Naive thymus-derived CD8-positive, alpha-beta T cell (primary cell): ENCODE results near the gene A2M. TPM values are rescaled to one million over a fixed set of nuclear protein-coding genes. Genes with fewer than 3 reads are reported as not detected.

Experiments used
- ATAC-seq, 2 donors: fragments of 150-1000 bp; cut with Tn5 transposase in 1 of 2; sonication (Bioruptor Pico), chemical (Tn5 transposase) in 1 of 2; 1 replicate in 1 of 2; 2 replicates in 1 of 2; pipeline ENCODE4 v1.10.0; 2021; ENCODE audit warnings: mild to moderate bottlenecking in 2 of 2, moderate library complexity in 2 of 2
- POLR2A ChIA-PET: fragments of 350-600 bp; sonication (Branson Sonifier 250); formaldehyde crosslinking; loops from one replicate; lab custom pipeline; 2021; ENCODE audit warnings: antibody characterized with exemption; lab: Charles Lee
- DNase-seq, 10 donors: peaks; one replicate each; pipeline versions ENCODE4 v3.0.0 to v3.0.0-alpha.2; 2020 to 2022
- H3K27ac Mint-ChIP-seq, 10 donors: one replicate each; pipeline ENCODE4 v1.8.0; 2020 to 2022; ENCODE audit warnings: mild to moderate bottlenecking in 10 of 10, mixed read lengths in 10 of 10, moderate library complexity in 4 of 10, inconsistent platforms in 1 of 10
- H3K27me3 Mint-ChIP-seq, 5 donors: one replicate each; pipeline ENCODE4 v1.8.0; 2021 to 2022; ENCODE audit warnings: mixed read lengths in 5 of 5
- H3K36me3 Mint-ChIP-seq, 3 donors: one replicate each; pipeline ENCODE4 v1.8.0; 2020 to 2022; ENCODE audit warnings: mixed read lengths in 3 of 3, mild to moderate bottlenecking in 2 of 3, inconsistent platforms in 1 of 3
- H3K4me1 Mint-ChIP-seq, 4 donors: one replicate each; pipeline ENCODE4 v1.8.0; 2021 to 2022; ENCODE audit warnings: mixed read lengths in 4 of 4
- H3K4me3 Mint-ChIP-seq, 10 donors: one replicate each; pipeline ENCODE4 v1.8.0; 2020 to 2022; ENCODE audit warnings: mild to moderate bottlenecking in 10 of 10, mixed read lengths in 10 of 10, moderate library complexity in 6 of 10, inconsistent platforms in 1 of 10
- H3K9me3 Mint-ChIP-seq, 9 donors: one replicate each; pipeline ENCODE4 v1.8.0; 2020 to 2022; ENCODE audit warnings: mixed read lengths in 9 of 9, mild to moderate bottlenecking in 3 of 9, inconsistent platforms in 1 of 9, moderate library complexity in 1 of 9
- polyA plus RNA-seq, 3 donors: library from polyadenylated mRNA; unstranded; fragments of 300-500 nt; fragmentation: Illumina TruSeq; gene quantifications; one replicate each; pipeline ENCODE4 v1.2.3, GENCODE V29; 2021
- total RNA-seq, 8 experiments: library from RNA in 2 of 8; stranded (reverse) in 2 of 8; gene quantifications; one replicate each; pipeline ENCODE4 v1.2.3 and lab custom pipeline; 2021 to 2026

The A2M gene
- total and polyA plus RNA-seq, 5 experiments from 2014 or later, result 0.03 to 1.5 (median 0.36) TPM; not detected in 2

GRCh38 chr12:9037431-9037830 is 78.3 kb downstream of the A2M start:
- Mint-ChIP-seq H3K36me3 (peaks cover 0 to 16% (median 3%) of the 10 kb centered on the region in 3 donors), H3K27me3 (no peaks in the 10 kb centered on the region), H3K27ac (peak overlapping the region in 2 of 10 donors; percentile 26 to 31), H3K4me1 (peaks cover 24 to 62% (median 54%) of the 10 kb centered on the region in 4 donors), H3K4me3 (no peak overlapping the region), H3K9me3 (peaks cover 0 to 2% (median 0%) of the 10 kb centered on the region in 9 donors)
- ATAC-seq (no peak), DNase-seq (no peak)
- POLR2A ChIA-PET, result interaction anchor here (0.6 to 4.0 kb wide), 4 partner anchors 11 to 342 kb away, joined by 3 to 51 read pairs (median 11); partner anchors contain the start of gene M6PR

- Mint-ChIP-seq H3K4me3 (no peak overlapping the region), H3K27me3 (no peaks in the 10 kb centered on the region), H3K9me3 (peaks cover 0 to 2% (median 0%) of the 10 kb centered on the region in 9 donors), H3K4me1 (peaks cover 24 to 69% (median 57%) of the 10 kb centered on the region in 4 donors), H3K36me3 (peaks cover 0 to 16% (median 3%) of the 10 kb centered on the region in 3 donors), H3K27ac (peak overlapping the region in 8 of 10 donors; percentile 22 to 90 (median 58))
- POLR2A ChIA-PET, result interaction anchor here (3.4 to 4.0 kb wide), 2 partner anchors 10 to 85 kb away, joined by 15 to 51 read pairs; partner anchors contain the start of gene M6PR
- ATAC-seq, result no peak
- no peak for DNase-seq
These were observed 79.5 kb downstream of the A2M start for GRCh38 chr12:9036227-9036626.

DNA sequence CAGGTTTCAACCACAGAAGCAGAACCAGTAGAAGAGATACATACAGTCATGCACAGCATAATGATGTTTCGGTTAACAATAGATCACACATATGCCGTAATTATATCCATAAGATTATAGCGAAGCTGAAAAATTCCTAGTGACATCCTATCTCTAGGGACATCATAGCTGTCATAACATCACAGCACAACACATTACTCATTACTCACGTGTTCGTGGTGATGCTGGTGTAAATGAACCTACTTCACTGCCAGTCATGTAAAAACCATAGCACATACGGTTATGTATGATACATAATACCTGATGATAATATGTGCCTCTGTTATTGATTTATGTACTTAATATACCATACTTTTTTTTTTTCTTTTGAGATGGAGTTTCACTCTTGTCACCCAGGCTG is 81.6 kb downstream of the A2M start:
- DNase-seq, result no peak
- H3K36me3 Mint-ChIP-seq, result peaks cover 0 to 16% (median 3%) of the 10 kb centered on the region in 3 donors
- H3K27me3 Mint-ChIP-seq, result no peaks in the 10 kb centered on the region
- peaks cover 28 to 69% (median 57%) of the 10 kb centered on the region in 4 donors for H3K4me1 Mint-ChIP-seq
- ATAC-seq, result no peak
- peak overlapping the region in 1 of 10 donors; percentile 30 for H3K4me3 Mint-ChIP-seq
- POLR2A ChIA-PET, result interaction anchor here (1.1 to 3.4 kb wide), 4 partner anchors 7 to 84 kb away, joined by 3 to 15 read pairs (median 4); partner anchors contain the start of gene M6PR
- H3K27ac Mint-ChIP-seq, result peak overlapping the region in 2 of 10 donors; percentile 62 to 66
- peaks cover 0 to 2% (median 0%) of the 10 kb centered on the region in 9 donors for H3K9me3 Mint-ChIP-seq

DNA sequence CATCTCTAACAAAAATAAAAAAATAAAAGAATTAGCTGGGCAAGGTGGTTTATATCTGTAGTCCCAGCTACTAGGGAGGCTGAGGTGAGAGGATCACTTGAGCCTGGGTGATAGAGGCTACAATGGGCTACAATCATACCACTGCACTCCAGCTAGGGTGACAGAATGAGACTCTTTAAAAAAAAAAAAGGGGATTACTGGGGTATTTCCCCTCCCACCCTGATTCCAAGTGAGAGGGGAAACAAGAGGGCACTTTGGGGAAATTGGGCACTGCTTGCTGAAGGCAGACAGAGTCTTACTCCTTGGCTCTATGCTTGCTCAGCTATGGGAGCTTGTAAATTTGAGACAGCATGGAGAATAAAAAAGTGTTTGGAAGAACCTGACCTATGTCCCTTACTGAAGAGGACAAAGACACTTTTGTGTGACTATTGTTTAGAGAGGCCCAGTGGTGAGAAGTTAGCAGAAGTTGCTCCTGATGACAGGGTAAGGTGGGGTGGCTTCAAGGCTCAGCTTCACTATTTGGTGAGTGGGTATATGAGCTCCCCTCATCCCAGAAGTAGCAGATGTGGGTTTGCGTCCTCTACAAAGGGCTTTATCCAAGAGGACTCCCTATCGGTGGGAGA is 82.3 kb downstream of the A2M start:
- peaks cover 27 to 67% (median 57%) of the 10 kb centered on the region in 4 donors for H3K4me1 Mint-ChIP-seq
- POLR2A ChIA-PET, result interaction anchor here (1.1 to 1.7 kb wide), 4 partner anchors 23 to 83 kb away, joined by 3 to 6 read pairs (median 4); partner anchors contain the start of gene M6PR
- H3K36me3 Mint-ChIP-seq, result peaks cover 0 to 19% (median 3%) of the 10 kb centered on the region in 3 donors
- peaks cover 0 to 2% (median 0%) of the 10 kb centered on the region in 9 donors for H3K9me3 Mint-ChIP-seq
- ATAC-seq (no peak), DNase-seq (no peak)
- H3K27me3 Mint-ChIP-seq, result no peaks in the 10 kb centered on the region
- H3K27ac Mint-ChIP-seq, result peak overlapping the region in 6 of 10 donors; percentile 35 to 78 (median 51)
- H3K4me3 Mint-ChIP-seq, result no peak overlapping the region

GRCh38 chr12:9032202-9032964 is 83.3 kb downstream of the A2M start:
- Mint-ChIP-seq H3K27ac (peak overlapping the region in 6 of 10 donors; percentile 23 to 78 (median 50)), H3K9me3 (peaks cover 0 to 5% (median 0%) of the 10 kb centered on the region in 9 donors), H3K36me3 (peaks cover 0 to 19% (median 3%) of the 10 kb centered on the region in 3 donors), H3K4me3 (no peak overlapping the region), H3K4me1 (peaks cover 29 to 67% (median 54%) of the 10 kb centered on the region in 4 donors), H3K27me3 (no peaks in the 10 kb centered on the region)
- POLR2A ChIA-PET, result interaction anchor here (1.6 kb wide), 1 partner anchor 81 kb away, joined by 6 read pairs; no protein-coding TSS in a partner anchor
- no peak for ATAC-seq
- DNase-seq, result no peak

GRCh38 chr12:9030776-9031175 is 84.9 kb downstream of the A2M start:
- H3K36me3 Mint-ChIP-seq, result peaks cover 0 to 17% (median 3%) of the 10 kb centered on the region in 3 donors
- H3K4me1 Mint-ChIP-seq, result peaks cover 21 to 58% (median 40%) of the 10 kb centered on the region in 4 donors
- POLR2A ChIA-PET, result interaction anchor here (0.9 kb wide), 1 partner anchor 81 kb away, joined by 5 read pairs; the partner anchor contains the start of gene M6PR
- no peak for DNase-seq
- no peak for ATAC-seq
- no peaks in the 10 kb centered on the region for H3K27me3 Mint-ChIP-seq
- peak overlapping the region in 1 of 10 donors; percentile 39 for H3K4me3 Mint-ChIP-seq
- H3K27ac Mint-ChIP-seq, result peak overlapping the region in 6 of 10 donors; percentile 2 to 84 (median 70)
- peaks cover 0 to 5% (median 0%) of the 10 kb centered on the region in 9 donors for H3K9me3 Mint-ChIP-seq

GRCh38 chr12:9027161-9028059 is 88.3 kb downstream of the A2M start:
- Mint-ChIP-seq H3K4me1 (peaks cover 12 to 48% (median 31%) of the 10 kb centered on the region in 4 donors), H3K36me3 (peaks cover 0 to 3% (median 0%) of the 10 kb centered on the region in 3 donors), H3K4me3 (peak overlapping the region in 9 of 10 donors; percentile 7 to 71 (median 40)), H3K27ac (peak overlapping the region in 7 of 10 donors; percentile 76 to 96 (median 86)), H3K27me3 (no peaks in the 10 kb centered on the region), H3K9me3 (peaks cover 0 to 5% (median 0%) of the 10 kb centered on the region in 9 donors)
- ATAC-seq, result no peak
- POLR2A ChIA-PET, result interaction anchor here (0.6 to 7.8 kb wide), 4 partner anchors 8 to 78 kb away, joined by 4 to 47 read pairs (median 11); partner anchors contain the start of gene M6PR
- DNase-seq, result no peak

DNA sequence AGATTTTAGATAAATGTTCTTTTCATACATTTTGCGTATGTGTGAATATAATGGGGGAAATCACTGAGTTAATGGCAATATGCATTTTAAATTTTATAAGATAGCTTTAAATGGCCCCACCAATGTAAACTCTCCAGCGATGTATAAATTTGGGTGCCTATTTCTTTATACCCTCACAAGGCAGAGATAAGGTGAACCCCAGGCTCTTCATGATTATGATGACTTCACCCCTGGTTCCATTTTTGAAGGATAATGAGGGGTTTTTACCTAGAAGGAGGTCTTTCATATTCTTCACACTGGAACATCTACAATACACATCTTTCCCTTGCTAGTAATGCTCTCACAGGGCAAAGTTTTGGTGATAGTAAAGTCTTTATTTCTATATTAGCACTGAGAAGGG is 91.2 kb downstream of the A2M start:
- ATAC-seq (peak in 1 of 2 donors; percentile 18), DNase-seq (no peak)
- Mint-ChIP-seq H3K27ac (no peak overlapping the region), H3K27me3 (no peaks in the 10 kb centered on the region), H3K4me1 (peaks cover 11 to 36% (median 21%) of the 10 kb centered on the region in 4 donors), H3K4me3 (no peak overlapping the region), H3K36me3 (peaks cover 0 to 6% (median 0%) of the 10 kb centered on the region in 3 donors), H3K9me3 (peaks cover 0 to 9% (median 5%) of the 10 kb centered on the region in 9 donors)
- POLR2A ChIA-PET, result interaction anchor here (1.0 to 7.8 kb wide), 2 partner anchors 11 to 75 kb away, joined by 4 to 47 read pairs; partner anchors contain the start of gene M6PR

DNA sequence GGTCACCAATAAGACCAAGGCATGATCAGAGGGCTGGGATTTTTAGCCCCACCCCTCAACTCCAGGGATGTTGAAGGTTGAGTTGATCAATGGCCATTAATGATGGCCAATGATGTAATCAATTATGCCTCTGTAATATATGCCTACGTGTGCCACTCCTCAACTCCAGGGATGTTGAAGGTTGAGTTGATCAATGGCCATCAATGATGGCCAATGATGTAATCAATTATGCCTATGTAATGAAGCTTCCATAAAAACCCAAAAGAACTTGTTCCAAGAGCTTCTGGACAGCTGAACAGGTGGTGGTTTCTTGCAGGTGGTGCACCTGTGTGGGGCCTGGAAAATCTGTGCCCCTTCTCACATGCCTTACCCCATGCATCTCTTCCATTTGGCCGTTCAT is 93.1 kb downstream of the A2M start:
- POLR2A ChIA-PET, result interaction anchor here (1.2 to 7.8 kb wide), 2 partner anchors 14 to 73 kb away, joined by 3 to 47 read pairs; partner anchors contain the start of gene M6PR
- Mint-ChIP-seq H3K4me3 (no peak overlapping the region), H3K4me1 (peaks cover 7 to 24% (median 14%) of the 10 kb centered on the region in 4 donors), H3K9me3 (peaks cover 0 to 24% (median 15%) of the 10 kb centered on the region in 9 donors), H3K27ac (peak overlapping the region in 8 of 10 donors; percentile 15 to 79 (median 63)), H3K27me3 (no peaks in the 10 kb centered on the region), H3K36me3 (peaks cover 0 to 18% (median 0%) of the 10 kb centered on the region in 3 donors)
- ATAC-seq, result no peak
- no peak for DNase-seq
